HG03457 (cell line): ENCODE data around the gene TNS1.
"Not testable (repeated sequence)": the region's sequence is repeated elsewhere in the genome, so short reads cannot be mapped to it uniquely, and the experiment has no call there.

ENCODE experiments used
- ATAC-seq: cut with Tn5 transposase; IDR thresholded peaks from one replicate; pipeline ENCODE4 v1.9.1; 2021; ENCODE audit warnings: moderate number of reproducible peaks; ENCODE audit not compliant: unreplicated experiment

TNS1 gene

DNA sequence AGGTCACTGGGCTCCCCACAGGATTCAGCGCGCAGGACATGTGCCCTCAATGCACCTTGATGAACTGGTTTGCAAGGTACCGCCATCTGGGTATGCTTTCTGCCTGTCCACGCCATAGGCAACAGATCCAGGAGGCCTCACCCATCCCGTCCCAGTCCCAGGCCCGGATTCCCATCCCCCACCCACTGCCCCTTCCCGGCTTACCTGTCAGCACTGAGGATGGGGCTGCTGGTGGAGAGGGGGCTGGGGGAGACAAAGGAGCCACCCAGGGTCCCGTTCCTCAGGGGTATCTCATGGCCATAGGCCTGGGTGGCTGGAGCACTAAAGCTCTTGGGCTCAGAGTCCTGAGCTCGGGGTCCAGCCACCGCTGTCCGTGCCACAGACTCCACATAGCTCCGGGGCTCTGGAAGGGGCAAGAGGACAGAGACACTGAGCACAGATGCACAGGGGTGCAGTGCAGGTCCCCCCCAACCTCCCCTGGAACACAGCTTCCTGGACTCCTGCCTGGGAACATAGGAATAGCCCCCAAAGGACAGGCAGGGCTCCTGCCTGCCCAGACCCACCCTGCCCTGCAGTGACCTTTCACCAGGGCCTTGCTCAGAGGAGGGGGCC, 181.2 kb downstream of the TNS1 start:
- no peak for ATAC-seq

DNA sequence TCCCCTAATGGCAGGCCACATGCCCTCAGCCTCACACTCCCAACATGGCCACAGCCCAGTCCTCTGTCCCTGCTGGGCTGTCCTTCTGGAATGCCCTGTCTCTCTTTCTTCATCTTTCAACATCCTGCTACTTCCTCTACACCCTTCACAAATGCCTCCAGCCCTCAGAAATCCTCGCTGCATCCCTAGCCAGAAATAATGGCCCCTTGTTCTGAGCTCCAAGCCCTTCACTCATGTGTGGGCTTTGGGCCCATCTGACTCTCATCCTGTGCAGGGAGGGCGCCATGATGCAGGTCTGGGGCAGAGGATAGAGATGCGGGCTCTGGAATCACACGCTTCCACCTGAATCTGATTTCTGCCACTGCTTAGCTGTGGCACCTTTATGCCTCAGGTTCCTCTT, 181.9 kb downstream of the TNS1 start:
- no peak for ATAC-seq

DNA sequence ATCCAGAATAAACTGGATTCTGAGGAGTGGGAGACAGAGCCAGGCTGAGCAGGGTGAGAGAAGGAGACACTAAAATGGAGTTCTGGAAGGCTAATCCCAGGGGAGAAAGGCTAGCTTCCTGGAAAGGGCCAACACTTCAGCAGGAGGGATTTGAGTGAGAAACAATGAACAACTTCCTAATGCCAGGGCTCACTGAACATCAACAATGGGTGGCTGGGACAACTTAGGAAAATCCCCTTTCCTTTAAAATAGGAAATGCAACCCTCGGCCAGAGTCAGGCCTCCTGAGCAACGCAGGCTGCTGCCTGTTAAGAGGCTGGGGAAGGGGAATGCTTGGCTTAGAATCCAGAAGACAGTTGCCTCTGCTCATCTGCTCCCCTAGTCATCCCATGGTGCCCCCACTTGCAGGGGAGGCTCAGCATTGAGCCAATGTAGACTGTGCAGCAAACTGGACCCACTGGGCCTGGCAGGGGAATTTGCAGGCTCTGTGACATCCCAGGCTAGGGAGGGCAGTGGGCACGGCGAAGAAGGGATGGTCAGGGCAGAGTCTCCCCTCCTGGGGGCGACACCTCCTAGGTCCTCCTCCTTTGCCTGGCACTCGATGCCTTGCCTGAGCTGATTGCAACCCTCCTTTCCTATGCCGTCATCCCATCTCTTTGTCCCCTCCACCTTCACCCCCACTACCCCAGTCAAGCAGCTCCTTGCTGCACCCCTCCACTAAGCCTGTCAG, 182.5 kb downstream of the TNS1 start:
- ATAC-seq: no peak

DNA sequence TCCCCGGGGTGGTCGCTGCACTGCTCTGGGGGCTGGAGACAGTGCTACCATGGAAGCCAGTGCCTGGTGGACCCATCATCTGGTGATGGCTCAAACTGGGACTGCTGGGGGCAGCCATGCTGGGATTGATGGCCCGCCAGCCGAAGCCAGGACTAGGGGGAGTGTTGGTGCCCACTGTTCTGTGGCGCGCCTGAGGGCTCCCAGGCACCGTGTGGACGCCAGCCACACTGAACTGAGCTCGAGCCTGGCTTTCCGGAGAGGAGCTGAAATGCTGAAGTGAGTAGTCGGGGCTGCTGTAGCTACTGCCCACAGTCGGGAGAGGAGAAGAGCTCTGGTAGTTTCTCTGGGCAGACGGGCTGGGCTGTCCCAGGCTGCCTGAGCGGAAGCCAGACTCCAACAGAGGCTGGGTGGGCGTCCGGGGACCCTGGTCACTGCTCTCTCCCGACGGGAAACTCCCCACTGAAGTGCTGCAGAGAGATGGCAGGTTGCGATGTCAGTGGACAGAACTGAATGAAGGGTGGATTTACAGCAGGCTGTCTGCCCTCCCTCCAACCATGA, 184.4 kb downstream of the TNS1 start:
- ATAC-seq: no peak

DNA sequence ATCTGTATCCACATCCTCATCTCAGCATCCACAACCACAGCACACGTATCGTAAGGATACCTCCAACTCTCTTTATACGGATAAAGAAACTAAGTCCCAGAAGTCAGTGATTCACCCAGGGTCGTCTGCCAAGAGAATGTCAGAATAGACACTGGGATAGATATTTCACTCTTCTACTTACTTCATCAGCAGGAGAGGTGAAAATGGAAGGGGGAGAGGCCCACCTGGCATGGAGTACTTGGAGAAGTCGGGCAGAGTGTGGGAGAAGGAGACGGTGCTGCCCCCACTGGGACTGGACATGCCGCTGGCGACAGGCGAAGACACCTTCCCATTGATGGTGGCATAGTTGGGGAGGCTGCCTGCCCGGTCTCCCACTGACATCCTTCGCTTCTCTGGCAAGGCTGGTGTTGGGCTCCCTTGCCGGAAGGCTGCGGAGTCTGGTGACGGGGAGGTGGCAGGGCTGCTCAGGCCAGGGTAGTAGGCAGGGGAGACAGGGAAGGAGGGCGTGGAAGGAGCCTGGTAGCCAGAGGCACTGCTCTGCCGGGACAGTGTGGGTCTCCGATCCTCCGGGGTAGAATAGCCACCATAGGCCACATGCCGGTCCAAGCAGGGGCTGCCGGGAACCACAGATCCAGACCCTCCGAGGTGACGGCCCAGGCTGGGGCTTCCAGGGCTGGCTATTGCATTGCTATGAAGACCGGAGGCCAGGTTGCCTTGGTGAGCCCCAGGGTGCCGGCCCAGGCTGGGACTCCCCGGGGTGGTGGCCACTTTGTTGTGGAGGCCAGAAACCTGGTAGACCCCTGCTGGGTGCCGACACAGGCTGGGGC, 185.1 kb downstream of the TNS1 start:
- no peak for ATAC-seq

DNA sequence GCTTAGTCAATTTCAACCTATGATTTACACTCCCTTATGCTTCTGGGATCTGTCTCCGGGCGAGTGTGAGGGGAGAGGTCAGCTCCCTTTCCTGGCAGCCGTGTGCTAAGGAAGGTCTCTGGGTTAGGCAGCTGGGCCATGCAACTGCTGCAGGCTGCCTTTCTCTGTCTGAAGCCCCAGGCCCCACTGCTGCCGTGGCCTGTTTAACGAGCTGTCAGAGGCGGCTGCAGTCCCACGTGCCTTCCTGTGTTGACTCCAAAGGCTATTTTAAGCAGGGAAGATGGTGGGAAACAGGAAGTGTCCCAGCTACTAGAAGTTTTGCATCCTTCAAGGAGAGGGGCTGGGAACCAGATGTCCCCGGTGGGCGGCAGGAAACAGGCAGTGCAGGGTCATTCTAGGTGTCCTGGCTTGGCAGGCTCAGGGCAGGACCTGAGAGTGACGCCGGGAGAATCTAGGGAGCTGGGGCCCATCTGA, 186.4 kb downstream of the TNS1 start:
- no peak for ATAC-seq

DNA sequence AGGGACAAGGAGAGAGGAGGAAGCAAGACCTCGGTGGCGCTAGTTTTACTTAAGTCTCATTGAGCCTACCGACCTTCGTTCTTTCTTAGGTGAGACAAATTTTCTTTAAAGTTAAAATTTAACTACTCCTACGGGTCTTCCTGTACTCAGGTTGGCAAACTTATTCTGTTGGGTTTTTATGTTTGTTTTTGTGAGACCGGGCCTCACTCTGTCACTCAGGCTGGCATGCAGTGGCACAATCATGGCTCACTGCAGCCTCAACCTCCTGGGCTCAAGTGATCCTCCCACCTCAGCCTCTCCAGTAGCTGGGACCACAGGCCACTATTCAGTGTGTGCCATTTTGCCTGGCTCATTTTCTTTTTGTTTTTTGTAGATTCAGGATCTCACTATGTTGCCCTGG, 189.0 kb downstream of the TNS1 start:
- no peak for ATAC-seq

DNA sequence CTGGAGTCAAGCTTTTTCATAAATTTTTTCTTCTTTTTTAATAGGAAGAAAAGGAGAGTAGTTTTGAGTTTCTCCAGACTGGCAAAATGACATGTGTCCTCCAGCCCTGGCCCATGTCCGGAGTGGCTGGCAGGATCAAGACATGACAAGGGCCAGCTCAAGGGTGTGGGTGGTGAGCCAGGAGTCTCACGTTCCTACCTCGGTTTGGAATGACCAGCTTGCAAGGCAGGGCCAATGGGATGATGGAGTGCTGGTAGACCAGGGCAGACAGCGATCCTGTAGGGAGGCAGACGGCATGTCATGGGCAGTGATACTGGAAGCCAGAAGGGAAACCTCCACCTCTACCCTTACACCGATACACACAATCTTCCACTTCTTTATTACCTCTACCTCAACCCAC, 190.6 kb downstream of the TNS1 start:
- no peak for ATAC-seq

DNA sequence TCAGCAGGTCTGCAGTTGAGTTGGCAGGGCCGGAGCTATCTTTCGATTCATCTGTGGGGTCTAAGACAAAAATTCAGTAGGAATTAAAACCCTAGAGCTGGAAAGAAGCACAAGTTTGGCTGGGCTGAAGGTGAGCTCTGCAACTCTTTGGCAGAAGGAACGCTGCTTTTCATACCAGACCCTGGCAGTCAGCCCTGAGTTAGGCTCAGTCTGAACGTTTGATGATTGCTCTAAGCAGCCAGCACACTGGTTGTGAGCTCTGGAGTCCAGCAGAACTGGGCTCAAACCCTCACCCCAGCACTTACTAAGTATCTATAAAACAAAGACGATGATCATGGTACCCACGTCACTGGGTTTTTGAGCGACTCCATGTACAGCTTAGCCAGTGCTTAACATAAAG, 192.5 kb downstream of the TNS1 start:
- ATAC-seq: no peak

DNA sequence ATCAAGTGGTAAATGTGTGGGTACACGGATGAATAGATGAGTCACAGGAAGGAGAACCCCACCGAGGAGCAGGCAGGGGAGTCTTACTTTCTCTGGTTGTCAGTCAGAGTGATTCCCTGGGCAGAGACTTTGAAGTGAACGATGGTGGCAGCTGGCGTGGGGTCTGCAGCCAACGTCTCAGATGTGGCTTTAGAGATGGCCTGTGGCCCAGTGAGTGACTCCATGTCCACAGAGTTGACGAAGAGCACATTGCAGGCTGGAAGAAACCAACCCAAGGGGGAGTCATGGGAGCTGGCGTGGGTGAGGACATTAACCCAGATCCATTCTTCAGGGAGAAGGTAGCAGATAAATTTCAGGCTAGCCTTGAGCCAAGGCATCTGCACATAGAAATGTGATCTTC, 193.1 kb downstream of the TNS1 start:
- no peak for ATAC-seq

DNA sequence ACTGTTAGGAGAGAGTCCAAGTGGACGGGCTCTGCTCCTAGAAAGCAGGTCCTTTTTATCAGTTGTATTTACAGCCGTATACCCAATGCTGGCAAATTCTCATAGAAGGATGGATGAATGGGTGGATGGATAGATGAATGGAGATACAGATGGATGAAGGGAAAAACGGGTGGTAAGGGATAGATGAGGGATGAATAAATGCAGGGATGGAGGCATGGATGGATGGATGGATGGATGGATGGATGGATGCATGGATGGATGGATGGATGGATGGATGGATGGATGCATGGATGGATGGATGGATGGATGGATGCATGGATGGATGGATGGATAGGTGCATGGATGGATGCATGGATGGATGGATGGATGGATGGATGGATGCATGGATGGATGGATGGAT, 193.8 kb downstream of the TNS1 start:
- not testable (repeated sequence) for ATAC-seq

DNA sequence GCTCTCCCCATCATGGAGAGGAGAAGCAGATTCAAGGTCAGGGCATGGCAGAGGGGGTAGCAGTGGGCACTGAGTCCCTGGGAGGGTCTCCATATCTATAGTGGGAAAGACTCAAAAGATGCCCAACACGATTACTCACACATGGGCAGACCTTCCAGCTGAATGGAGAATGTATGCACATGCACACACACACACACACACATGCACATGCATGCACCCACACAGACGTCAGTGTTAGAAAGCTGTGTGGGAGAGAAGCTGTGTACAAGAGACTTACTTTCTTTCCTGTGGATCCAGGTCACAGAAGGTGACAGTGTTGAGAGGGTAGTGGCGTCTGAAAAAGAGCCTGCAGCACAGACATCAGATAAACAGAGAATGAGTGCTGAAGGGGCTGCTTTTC, 194.5 kb downstream of the TNS1 start:
- no peak for ATAC-seq

DNA sequence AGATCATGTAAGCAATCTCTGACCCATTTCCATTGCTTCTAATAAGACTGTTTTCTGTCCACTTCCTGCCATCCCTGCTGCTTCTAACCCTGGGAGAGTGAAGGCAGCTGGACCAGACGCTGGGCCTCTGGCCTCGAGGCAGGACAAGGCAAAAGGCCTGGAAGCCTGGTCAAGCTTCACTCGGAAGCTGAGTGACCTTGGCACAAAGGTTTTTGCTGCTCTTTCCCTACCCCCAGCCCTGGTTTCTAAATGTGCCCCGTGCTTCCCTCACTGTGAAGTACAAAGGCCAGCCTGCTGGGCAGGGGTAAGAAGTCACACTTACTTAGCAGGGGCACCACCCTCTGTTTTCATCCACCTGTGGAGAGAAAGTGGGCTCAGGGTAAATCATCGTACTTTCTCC, 195.0 kb downstream of the TNS1 start:
- no peak for ATAC-seq

DNA sequence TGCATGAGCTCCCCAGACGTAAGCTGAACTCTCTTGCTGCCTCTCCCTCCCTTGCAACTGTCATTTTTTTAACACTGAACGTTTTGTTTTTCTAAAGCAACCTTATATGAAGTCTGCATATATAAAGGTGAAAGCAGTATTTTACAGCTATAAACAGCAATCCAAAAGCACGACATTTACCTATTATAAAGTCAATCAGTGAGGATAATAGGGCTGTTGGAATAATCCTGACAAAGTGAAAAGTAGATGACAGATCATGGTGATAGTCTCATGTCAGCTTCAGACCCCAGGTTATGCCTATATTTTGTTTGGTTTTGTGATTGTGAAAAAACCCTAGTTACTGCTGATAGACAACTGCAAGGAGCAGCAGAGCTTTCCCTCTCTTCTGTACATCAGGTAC, 195.8 kb downstream of the TNS1 start:
- no peak for ATAC-seq

DNA sequence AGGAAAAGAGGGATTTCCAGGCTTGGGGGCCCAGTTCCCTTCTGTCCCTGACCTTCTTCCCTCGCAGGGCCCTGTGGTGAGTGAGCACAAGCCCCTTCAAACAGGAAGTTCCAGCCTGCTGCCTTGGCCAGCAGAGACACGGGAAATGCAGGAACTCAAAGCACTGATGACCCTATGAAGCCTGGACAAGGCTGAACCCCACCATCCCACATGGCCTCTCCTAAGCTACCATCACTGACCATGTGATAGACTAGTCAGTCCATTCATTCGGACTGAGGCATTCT, 196.4 kb downstream of the TNS1 start:
- ATAC-seq: no peak

DNA sequence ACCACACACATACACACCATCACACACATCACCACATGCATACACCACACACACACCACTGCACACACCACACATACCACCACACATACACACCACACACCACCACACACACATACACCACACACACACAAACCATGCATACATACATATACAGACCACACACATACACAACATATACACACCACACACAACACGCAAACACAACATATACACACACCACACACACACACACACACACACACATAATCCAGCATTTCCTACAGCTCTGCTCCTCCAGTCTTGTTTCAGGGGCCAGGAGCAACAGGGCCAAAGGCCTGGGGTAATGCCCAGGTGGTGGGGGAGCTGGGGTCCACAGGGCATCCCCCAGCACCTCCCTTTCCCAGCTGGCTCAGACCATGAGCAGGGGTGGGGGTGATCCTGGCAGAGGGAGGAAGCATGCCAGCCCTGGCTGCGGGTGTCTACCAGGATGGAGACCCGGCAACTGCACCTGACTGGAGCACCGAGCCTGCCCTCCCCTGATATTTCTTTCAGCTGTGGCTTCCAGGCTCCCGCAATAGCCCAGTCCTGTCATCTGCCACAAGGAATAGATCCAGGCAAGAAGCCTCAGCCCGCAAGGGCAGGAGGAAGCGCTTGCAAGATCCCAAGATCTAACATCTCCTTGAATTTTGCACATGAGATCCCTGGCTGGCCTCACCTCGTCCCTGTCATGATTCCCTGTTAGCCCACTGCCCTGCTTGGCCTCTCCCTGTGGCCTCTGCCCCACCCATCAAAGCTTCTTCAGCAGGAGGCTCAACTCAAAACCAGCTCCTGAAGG, 196.9 kb downstream of the TNS1 start:
- no peak for ATAC-seq

DNA sequence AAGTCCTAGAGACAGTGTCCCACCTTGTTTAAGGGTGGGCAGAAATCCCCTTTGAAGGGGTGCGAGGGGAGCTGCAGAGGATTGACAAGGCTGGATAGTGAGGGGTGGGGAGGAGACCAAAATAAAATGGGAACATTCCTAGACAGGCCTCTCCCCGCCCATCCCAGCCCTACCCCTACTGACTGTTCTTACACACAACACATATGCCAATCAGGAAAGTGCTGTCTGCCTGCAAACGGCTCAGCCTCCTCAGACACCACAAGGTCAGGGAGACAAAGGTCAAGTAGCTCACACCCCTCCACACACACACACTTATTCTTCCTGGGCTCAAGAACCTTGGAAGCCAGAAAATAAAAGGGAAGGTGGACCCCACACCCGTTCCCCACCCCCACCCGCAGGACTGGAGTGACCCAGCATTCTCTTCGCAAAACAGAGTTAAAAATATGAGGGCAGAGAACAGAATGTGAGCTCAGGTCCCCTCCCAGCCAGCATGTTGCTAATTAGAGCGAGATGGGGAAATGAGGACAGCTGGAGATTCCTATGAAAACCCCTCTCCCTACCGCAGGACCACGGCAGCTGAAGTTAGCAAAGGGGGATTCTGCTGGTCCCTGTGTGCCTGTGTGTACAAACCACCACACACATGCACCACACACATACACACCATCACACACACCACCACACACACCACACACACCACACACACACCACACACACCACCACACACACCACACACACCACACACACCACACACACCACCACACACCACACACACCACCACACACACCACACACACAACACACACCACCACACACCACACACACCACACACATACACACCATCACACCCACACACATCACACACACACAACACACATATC, 197.8 kb downstream of the TNS1 start:
- ATAC-seq: no peak

DNA sequence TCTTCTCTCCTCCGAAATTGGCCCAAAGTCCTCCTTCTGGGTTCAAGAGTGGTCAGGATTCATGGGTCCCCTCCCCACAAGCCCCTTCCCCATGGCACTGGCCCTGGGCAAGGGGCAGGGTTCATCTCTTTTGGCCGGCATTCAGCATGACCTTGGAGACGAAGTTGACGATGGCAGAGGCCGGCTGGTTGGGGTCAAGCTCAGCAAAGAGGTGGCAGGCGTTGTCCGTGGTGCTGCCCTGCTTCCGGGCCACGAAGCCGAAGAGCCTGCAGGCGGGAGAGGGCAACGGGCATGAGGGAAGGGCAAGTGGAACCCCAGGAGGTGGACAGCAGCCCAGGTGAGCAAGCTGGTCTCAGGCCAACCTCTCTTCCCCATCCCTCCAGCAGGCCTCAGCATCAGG, 198.5 kb downstream of the TNS1 start:
- ATAC-seq: no peak

DNA sequence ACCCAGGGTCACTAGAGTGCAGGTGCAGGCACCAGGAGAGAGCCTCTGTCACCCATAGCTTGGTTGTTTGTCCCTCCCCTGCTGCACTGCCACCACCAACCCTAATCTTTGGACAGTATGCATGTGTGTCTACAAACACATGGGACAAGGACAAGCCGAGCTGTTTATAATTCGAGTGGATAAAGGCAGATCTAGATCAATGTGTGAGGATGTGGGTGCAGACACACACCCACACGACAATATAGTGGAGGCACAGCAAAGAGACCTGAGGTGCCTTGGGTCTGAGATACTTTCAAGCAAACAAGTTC, 199.2 kb downstream of the TNS1 start:
- no peak for ATAC-seq
